Suppressor macrophage (primary cell): Measurements from ENCODE around the gene PROSER2.

ENCODE experiments used
- DNase-seq, 4 experiments: peaks; one replicate each; pipeline ENCODE4 v3.0.0-alpha.2; 2020 to 2022

PROSER2 gene

GRCh38 chr10:11909618-11910017, 86.5 kb downstream of the PROSER2 start:
- DNase-seq = no peak

- no peak for DNase-seq
Measured at GRCh38 chr10:11910102-11910501, 86.9 kb downstream of the PROSER2 start.

- no peak for DNase-seq
Measured at GRCh38 chr10:11913079-11913641, 90.0 kb downstream of the PROSER2 start.

- DNase-seq = no peak
Measured at GRCh38 chr10:11918384-11918783, 95.2 kb downstream of the PROSER2 start.

GRCh38 chr10:11919271-11919670, 96.1 kb downstream of the PROSER2 start:
- no peak for DNase-seq
